ENCODE data around the gene KCNK10. TPM values are rescaled to one million over a fixed set of nuclear protein-coding genes. Genes with fewer than 3 reads are reported as not detected.

KCNK10 gene
- total and polyA plus RNA-seq, 2 donors from 2014 or later: 0.54 to 1.1 TPM

- H3K36me3 ChIP-seq (ENCODE audit: control insufficient read depth in 2 of 3, insufficient read depth in 3 of 3, low read length in 3 of 3): no peaks in the 10 kb centered on the region
- TF ChIP-seq CTCF (IDR thresholded peaks at IDR 0.05; ENCODE audit: borderline replicate concordance, extremely low read depth, insufficient read depth): no peak
- no peaks in the 10 kb centered on the region for H3K4me1 ChIP-seq (ENCODE audit: control insufficient read depth in 2 of 3, insufficient read depth in 2 of 3, low read depth in 1 of 3, low read length in 3 of 3)
- FAIRE-seq: no peak
- H3K9me3 ChIP-seq (ENCODE audit: control insufficient read depth in 2 of 3, insufficient read depth in 1 of 3, low read length in 3 of 3): no peaks in the 10 kb centered on the region
- intact Hi-C loops (cut with DNase I): no loop called here
- H3K4me3 ChIP-seq (ENCODE audit: low read length in 3 of 3): no peak overlapping the region
- H3K9ac ChIP-seq (ENCODE audit: low read length in 3 of 3): no peak overlapping the region
- peak in 1 of 5 donors; percentile 28 for DNase-seq
- no peak overlapping the region for H3K27ac ChIP-seq (ENCODE audit: low read depth in 2 of 2, low read length in 2 of 2)
- no peaks in the 10 kb centered on the region for H3K27me3 ChIP-seq (ENCODE audit: control insufficient read depth, insufficient read depth, low read length)
Measured at GRCh38 chr14:88210426-88210825, 112.6 kb downstream of the KCNK10 start.

GRCh38 chr14:88209273-88209672 is 113.8 kb downstream of the KCNK10 start:
- H3K27me3 ChIP-seq (ENCODE audit: control insufficient read depth, insufficient read depth, low read length): no peaks in the 10 kb centered on the region
- no peak for FAIRE-seq
- intact Hi-C loops (cut with DNase I): no loop called here

GRCh38 chr14:88208858-88209257 is 114.2 kb downstream of the KCNK10 start:
- no peak overlapping the region for H3K27ac ChIP-seq (ENCODE audit: low read depth in 2 of 2, low read length in 2 of 2)
- H3K9me3 ChIP-seq (ENCODE audit: control insufficient read depth in 2 of 3, insufficient read depth in 1 of 3, low read length in 3 of 3): no peaks in the 10 kb centered on the region
- TF ChIP-seq CTCF (IDR thresholded peaks at IDR 0.05; ENCODE audit: borderline replicate concordance, extremely low read depth, insufficient read depth): no peak
- no peaks in the 10 kb centered on the region for H3K36me3 ChIP-seq (ENCODE audit: control insufficient read depth in 2 of 3, insufficient read depth in 3 of 3, low read length in 3 of 3)
- no peak overlapping the region for H3K4me3 ChIP-seq (ENCODE audit: low read length in 3 of 3)
- H3K4me1 ChIP-seq (ENCODE audit: control insufficient read depth in 2 of 3, insufficient read depth in 2 of 3, low read depth in 1 of 3, low read length in 3 of 3): no peaks in the 10 kb centered on the region
- DNase-seq: no peak
- H3K9ac ChIP-seq (ENCODE audit: low read length in 3 of 3): no peak overlapping the region
- no peaks in the 10 kb centered on the region for H3K27me3 ChIP-seq (ENCODE audit: control insufficient read depth, insufficient read depth, low read length)
- no peak for FAIRE-seq
- intact Hi-C loops (cut with DNase I): no loop called here

More at GRCh38 chr14:88209273-88209672, 113.8 kb downstream of the KCNK10 start:
- Histone ChIP-seq H3K9me3 (ENCODE audit: control insufficient read depth in 2 of 3, insufficient read depth in 1 of 3, low read length in 3 of 3) (no peaks in the 10 kb centered on the region), H3K36me3 (ENCODE audit: control insufficient read depth in 2 of 3, insufficient read depth in 3 of 3, low read length in 3 of 3) (no peaks in the 10 kb centered on the region), H3K27ac (ENCODE audit: low read depth in 2 of 2, low read length in 2 of 2) (no peak overlapping the region), H3K4me1 (ENCODE audit: control insufficient read depth in 2 of 3, insufficient read depth in 2 of 3, low read depth in 1 of 3, low read length in 3 of 3) (no peaks in the 10 kb centered on the region), H3K9ac (ENCODE audit: low read length in 3 of 3) (no peak overlapping the region), H3K4me3 (ENCODE audit: low read length in 3 of 3) (no peak overlapping the region)
- TF ChIP-seq CTCF (IDR thresholded peaks at IDR 0.05; ENCODE audit: borderline replicate concordance, extremely low read depth, insufficient read depth): no peak
- DNase-seq: peak in 1 of 5 donors; percentile 64

GRCh38 chr14:88204221-88204620 is 118.8 kb downstream of the KCNK10 start:
- DNase-seq (no peak), FAIRE-seq (no peak)
- no peaks in the 10 kb centered on the region for H3K9me3 ChIP-seq (ENCODE audit: control insufficient read depth in 2 of 3, insufficient read depth in 1 of 3, low read length in 3 of 3)
- H3K27ac ChIP-seq (ENCODE audit: low read depth in 2 of 2, low read length in 2 of 2): no peak overlapping the region
- H3K4me1 ChIP-seq (ENCODE audit: control insufficient read depth in 2 of 3, insufficient read depth in 2 of 3, low read depth in 1 of 3, low read length in 3 of 3): no peaks in the 10 kb centered on the region
- H3K36me3 ChIP-seq (ENCODE audit: control insufficient read depth in 2 of 3, insufficient read depth in 3 of 3, low read length in 3 of 3): no peaks in the 10 kb centered on the region
- no peak overlapping the region for H3K4me3 ChIP-seq (ENCODE audit: low read length in 3 of 3)
- intact Hi-C loops (cut with DNase I): no loop called here
- H3K9ac ChIP-seq (ENCODE audit: low read length in 3 of 3): no peak overlapping the region
- no peak for TF ChIP-seq CTCF (IDR thresholded peaks at IDR 0.05; ENCODE audit: borderline replicate concordance, extremely low read depth, insufficient read depth)
- no peaks in the 10 kb centered on the region for H3K27me3 ChIP-seq (ENCODE audit: control insufficient read depth, insufficient read depth, low read length)

Measured in kidney (tissue), 14 donors.